ENCODE data around the gene ST14. TPM values are rescaled to one million over a fixed set of nuclear protein-coding genes. Genes with fewer than 3 reads are reported as not detected.

ST14 gene
- total and polyA plus RNA-seq, 2 donors (not counting 3 experiments of a cell fraction or from before 2014, with no cell fraction given): 0.08 TPM; not detected in 1

- ChIA-PET CTCF (interaction anchor here (12.8 kb wide), 1 partner anchor 204 kb away, joined by 399 read pairs; no protein-coding TSS in a partner anchor), POLR2A (no interaction called here)
- H3K9me1 ChIP-seq (replicated peaks; ENCODE audit: control insufficient read depth, extremely low read depth, insufficient read depth, low read length): no peaks in the 10 kb centered on the region
- no TSS peak for BruUV-seq (replicated peaks)
- no peak overlapping the region for H3K9ac ChIP-seq (replicated peaks; ENCODE audit: extremely low read depth, insufficient read depth, low read length)
- H3K27me3 ChIP-seq (ENCODE audit: control insufficient read depth in 2 of 2, insufficient read depth in 2 of 2, low read length in 2 of 2): no peaks in the 10 kb centered on the region
- no peaks in the 10 kb centered on the region for H3K9me3 ChIP-seq (replicated peaks; ENCODE audit: control insufficient read depth, insufficient read depth, low read length)
- H3K4me3 ChIP-seq (replicated peaks in 1 of 3; ENCODE audit: insufficient read depth in 1 of 3, low read depth in 1 of 3, low read length in 3 of 3): no peak overlapping the region
- intact Hi-C loops (cut with micrococcal nuclease) (no loop called here), dilution Hi-C loops (cut with MboI; ENCODE audit: extremely low pct_ligation_motif_present, low sequenced_read_pairs) (no loop called here)
- no peak for TF ChIP-seq CTCF (IDR thresholded peaks at IDR 0.05; ENCODE audit: extremely low read depth in 1 of 2, insufficient read depth in 1 of 2, low read depth in 1 of 2, low read length in 2 of 2)
- TF ChIP-seq EZH2 (IDR thresholded peaks at IDR 0.05; ENCODE audit: borderline replicate concordance, low read depth, low read length, severe bottlenecking): no peak
- no peak for TF ChIP-seq FOS (IDR thresholded peaks at IDR 0.05; ENCODE audit: borderline replicate concordance, insufficient read depth, low read length)
- no peak for TF ChIP-seq MAX (IDR thresholded peaks at IDR 0.05; ENCODE audit: insufficient read depth, insufficient read length)
- no peak for TF ChIP-seq JUN (IDR thresholded peaks at IDR 0.05; ENCODE audit: borderline replicate concordance, insufficient read depth, insufficient read length, low read depth)
- TF ChIP-seq MYC (IDR thresholded peaks at IDR 0.05; ENCODE audit: low read depth, low read length): no peak
- no peak for TF ChIP-seq GATA2 (IDR thresholded peaks at IDR 0.05; ENCODE audit: insufficient read depth, insufficient read length, low read depth, low read length)
- no peak for TF ChIP-seq POLR2AphosphoS5 (IDR thresholded peaks at IDR 0.05; ENCODE audit: insufficient read depth, low read depth, low read length)
- TF ChIP-seq POLR2A (IDR thresholded peaks at IDR 0.05; ENCODE audit: low read depth, low read length): no peak
- peaks cover 35% of the 10 kb centered on the region for H3K79me2 ChIP-seq (ENCODE audit: control insufficient read depth, insufficient read depth, low read length)
- no peak overlapping the region for H3K4me2 ChIP-seq (ENCODE audit: insufficient read depth, low read length)
- H3K36me3 ChIP-seq (ENCODE audit: control insufficient read depth in 2 of 2, extremely low read depth in 1 of 2, insufficient read depth in 2 of 2, low read length in 2 of 2): peaks cover 39 to 43% of the 10 kb centered on the region in 2 experiments
- H3K4me1 ChIP-seq (ENCODE audit: control insufficient read depth, extremely low read depth, insufficient read depth, low read length): peaks cover 12% of the 10 kb centered on the region
- FAIRE-seq (no peak), DNase-seq (ENCODE audit: low read depth, low spot score) (no peak)
- no peaks in the 10 kb centered on the region for H4K20me1 ChIP-seq (replicated peaks; ENCODE audit: control insufficient read depth, extremely low read depth, insufficient read depth, low read length)
- no peak overlapping the region for H3K27ac ChIP-seq (ENCODE audit: insufficient read depth, low read depth, low read length)
- no peak overlapping the region for H2AFZ ChIP-seq (ENCODE audit: low read depth, low read length)
Measured at GRCh38 chr11:130128626-130129025, 31.0 kb upstream of the ST14 start.
